GM12891 (cell line): ENCODE measurements around the gene SCAND1.

Experiments used
- PAX5 ChIP-seq: IDR thresholded peaks from 2 replicates; pipeline ENCODE4 v1.6.1; 2011; ENCODE audit warnings: low read length, moderate library complexity, mild to moderate bottlenecking; ENCODE audit not compliant: insufficient read depth, severe bottlenecking
- POLR2A ChIP-seq: IDR thresholded peaks from 2 replicates; pipeline ENCODE4 v1.6.1; 2011; ENCODE audit warnings: low read depth, low read length, control low read depth
- POLR2AphosphoS5 ChIP-seq: IDR thresholded peaks from 2 replicates; pipeline ENCODE4 v1.6.1; 2011; ENCODE audit warnings: low read depth, low read length, control low read depth
- POU2F2 ChIP-seq: IDR thresholded peaks from 2 replicates; pipeline ENCODE4 v1.6.1; 2011; ENCODE audit warnings: low read depth, mild to moderate bottlenecking, control low read depth, low read length, moderate library complexity
- SPI1 ChIP-seq: IDR thresholded peaks from 2 replicates; pipeline ENCODE4 v1.6.1; 2011; ENCODE audit warnings: low read depth, low read length, control low read depth
- TAF1 ChIP-seq: IDR thresholded peaks from 2 replicates; pipeline ENCODE4 v1.6.1; 2011; ENCODE audit warnings: low read depth, low read length, control low read depth

- TF ChIP-seq POLR2A (no peak), TAF1 (no peak), POLR2AphosphoS5 (no peak), SPI1 (no peak), POU2F2 (no peak), PAX5 (no peak)
Measured at GRCh38 chr20:35979544-35979943, 25.2 kb upstream of the SCAND1 start.
